IMR-90 (cell line): ENCODE measurements around the gene EIF2AK2. TPM values are rescaled to one million over a fixed set of nuclear protein-coding genes. Genes with fewer than 3 reads are reported as not detected.

Experiments used
- ATAC-seq: fragments of 200-7000 bp; cut with Tn5 transposase; 2 replicates; pipeline ENCODE4 v1.9.1; 2020; ENCODE audit warnings: low read depth, mild to moderate bottlenecking, moderate library complexity
- BruUV-seq: library from RNA; stranded (reverse); fragments of 400-500 nt; replicated peaks from 2 replicates; lab custom pipeline; 2021; lab: Mats Ljungman, UMichigan
- CTCF ChIA-PET: fragments of 300-600 bp; formaldehyde crosslinking; extraction: SDS; loops from one replicate; lab custom pipeline; 2021; ENCODE audit warnings: antibody characterized with exemption; lab: Yijun Ruan, JAX
- POLR2A ChIA-PET: fragments of 300-600 bp; sonication (Branson Sonifier 250); formaldehyde crosslinking; loops from one replicate; lab custom pipeline; 2022; ENCODE audit warnings: antibody characterized with exemption; ENCODE audit not compliant: unreplicated experiment; lab: Charles Lee
- DNase-seq: peaks from one replicate; pipeline ENCODE4 v3.0.0; 2013
- H2AFZ ChIP-seq: replicated peaks from 2 replicates; pipeline ENCODE3; 2013; ENCODE audit warnings: low read length, mild to moderate bottlenecking; ENCODE audit not compliant: poor library complexity
- H2AK5ac ChIP-seq: 2 replicates; pipeline ENCODE4 v1.6.1; 2013; ENCODE audit warnings: low read depth, low read length, inconsistent platforms
- H2AK9ac ChIP-seq: replicated peaks from 2 replicates; pipeline ENCODE3; 2013; ENCODE audit warnings: mild to moderate bottlenecking, low read depth, low read length, moderate library complexity; ENCODE audit not compliant: poor library complexity
- H2BK120ac ChIP-seq: 2 replicates; pipeline ENCODE4 v1.6.1; 2013; ENCODE audit warnings: low read depth, low read length, inconsistent platforms
- H2BK15ac ChIP-seq: 3 replicates; pipeline ENCODE4 v1.6.1; 2013; ENCODE audit warnings: low read depth, low read length, inconsistent platforms
- H2BK20ac ChIP-seq: 2 replicates; pipeline ENCODE4 v1.6.1; 2013; ENCODE audit warnings: low read depth, mild to moderate bottlenecking, inconsistent platforms, low read length, moderate library complexity
- H2BK5ac ChIP-seq: 2 replicates; pipeline ENCODE4 v1.6.1; 2013; ENCODE audit warnings: mild to moderate bottlenecking, low read depth, low read length, inconsistent platforms; ENCODE audit not compliant: poor library complexity, severe bottlenecking
- H3K14ac ChIP-seq: replicated peaks from 2 replicates; pipeline ENCODE4 v1.6.1; 2013; ENCODE audit warnings: low read depth, low read length, inconsistent platforms
- H3K18ac ChIP-seq: 2 replicates; pipeline ENCODE4 v1.6.1; 2013; ENCODE audit warnings: low read depth, low read length, control low read depth
- H3K23ac ChIP-seq: 2 replicates; pipeline ENCODE4 v1.6.1; 2013; ENCODE audit warnings: low read depth, low read length, inconsistent platforms
- H3K27ac ChIP-seq: 2 replicates; pipeline ENCODE4 v1.5.1; 2013; ENCODE audit warnings: mild to moderate bottlenecking, control low read depth, low read length; ENCODE audit not compliant: insufficient read depth
- H3K27me3 ChIP-seq: 2 replicates; pipeline ENCODE4 v1.6.1; 2013; ENCODE audit warnings: low read length; ENCODE audit not compliant: control insufficient read depth, insufficient read depth
- H3K36me3 ChIP-seq: 2 replicates; pipeline ENCODE4 v1.6.1; 2013; ENCODE audit warnings: low read length, mixed read lengths; ENCODE audit not compliant: control insufficient read depth, insufficient read depth
- H3K4ac ChIP-seq: 2 replicates; pipeline ENCODE4 v1.6.1; 2013; ENCODE audit warnings: low read depth, low read length, inconsistent platforms
- H3K4me1 ChIP-seq: 2 replicates; pipeline ENCODE4 v1.6.1; 2013; ENCODE audit warnings: low read length, mixed read lengths; ENCODE audit not compliant: control insufficient read depth, insufficient read depth
- H3K4me2 ChIP-seq: 2 replicates; pipeline ENCODE4 v1.6.1; 2013; ENCODE audit warnings: low read depth, mild to moderate bottlenecking, control low read depth, low read length, moderate library complexity
- H3K4me3 ChIP-seq: 2 replicates; pipeline ENCODE4 v1.5.1; 2013; ENCODE audit warnings: low read depth, mild to moderate bottlenecking, control low read depth, low read length, moderate library complexity; ENCODE audit not compliant: insufficient read depth
- H3K56ac ChIP-seq: 2 replicates; pipeline ENCODE4 v1.6.1; 2013; ENCODE audit warnings: low read length, inconsistent platforms; ENCODE audit not compliant: insufficient read depth; ENCODE audit errors: extremely low read depth
- H3K79me1 ChIP-seq, 2 experiments: 2 replicates each; pipeline ENCODE4 v1.6.1; 2013; ENCODE audit warnings: low read length in 2 of 2, inconsistent platforms in 1 of 2, low read depth in 1 of 2
- H3K9ac ChIP-seq: 2 replicates; pipeline ENCODE4 v1.6.1; 2013; ENCODE audit warnings: low read depth, low read length, control low read depth
- H3K9me1 ChIP-seq: 2 replicates; pipeline ENCODE4 v1.6.1; 2013; ENCODE audit warnings: low read length, inconsistent platforms; ENCODE audit not compliant: insufficient read depth
- H3K9me3 ChIP-seq: 2 replicates; pipeline ENCODE4 v1.6.1; 2013; ENCODE audit warnings: low read length; ENCODE audit not compliant: control insufficient read depth, insufficient read depth
- H4K20me1 ChIP-seq: 2 replicates; pipeline ENCODE4 v1.6.1; 2013; ENCODE audit warnings: low read length, inconsistent platforms; ENCODE audit not compliant: insufficient read depth
- H4K5ac ChIP-seq: 2 replicates; pipeline ENCODE4 v1.6.1; 2013; ENCODE audit warnings: mild to moderate bottlenecking, low read depth, low read length, control low read depth
- H4K8ac ChIP-seq, 2 experiments: 2 replicates each; pipeline ENCODE4 v1.6.1; 2013; ENCODE audit warnings: low read depth in 2 of 2, low read length in 2 of 2, control low read depth in 1 of 2, inconsistent platforms in 1 of 2
- H4K91ac ChIP-seq: 2 replicates; pipeline ENCODE4 v1.6.1; 2013; ENCODE audit warnings: low read depth, low read length, inconsistent platforms; ENCODE audit not compliant: insufficient read depth
- CEBPB ChIP-seq: IDR thresholded peaks from 2 replicates; pipeline ENCODE4 v1.6.1; 2012; ENCODE audit warnings: low read depth, low read length, improper control_type of control experiment
- CTCF ChIP-seq: conservative IDR thresholded peaks from 2 replicates; pipeline ENCODE4 v1.5.1; 2012; ENCODE audit warnings: mild to moderate bottlenecking, low read depth, low read length, improper control_type of control experiment
- FOS ChIP-seq: fragments of 150-350 bp; IDR thresholded peaks from 2 replicates; pipeline ENCODE4 v1.6.1; 2016; ENCODE audit warnings: low read depth, low read length
- MXI1 ChIP-seq: IDR thresholded peaks from 2 replicates; pipeline ENCODE4 v1.6.1; 2012; ENCODE audit warnings: low read depth, mild to moderate bottlenecking, low read length, moderate library complexity, borderline replicate concordance
- RAD21 ChIP-seq: IDR thresholded peaks from 2 replicates; pipeline ENCODE4 v1.6.1; 2012; ENCODE audit warnings: low read length, improper control_type of control experiment
- RCOR1 ChIP-seq: IDR thresholded peaks from 2 replicates; pipeline ENCODE4 v1.6.1; 2012; ENCODE audit warnings: mild to moderate bottlenecking, low read length, improper control_type of control experiment; ENCODE audit not compliant: insufficient replicate concordance
- SMC3 ChIP-seq: fragments of 150-350 bp; IDR thresholded peaks from 2 replicates; pipeline ENCODE4 v1.6.1; 2016; ENCODE audit warnings: low read depth, mild to moderate bottlenecking, antibody characterized with exemption, low read length, moderate library complexity
- WGBS, 2 experiments: methylation state at CpG; one replicate each; pipeline versions ENCODE4 v1.1.5 to v1.1.7; 2013; ENCODE audit warnings: missing lambda C conversion rate in 2 of 2; ENCODE audit not compliant: insufficient read length in 1 of 2; ENCODE audit errors: extremely low coverage in 2 of 2; 5-methylcytosine and 5-hydroxymethylcytosine counted together
- dilution Hi-C: fragments of 300-500 bp; cut with HindIII; formaldehyde crosslinking; loops from one replicate; pipeline ENCODE4 v1.14.3; 2018; ENCODE audit warnings: low sequenced_read_pairs; ENCODE audit not compliant: unreplicated experiment
- in situ Hi-C: fragments of 300-500 bp; cut with MboI; formaldehyde crosslinking; loops from 3 replicates; pipeline ENCODE4 v1.14.3; 2019; ENCODE audit warnings: low sequenced_read_pairs, inconsistent platforms, mixed read lengths
- intact Hi-C: fragments of 100-400 bp; cut with micrococcal nuclease; formaldehyde crosslinking; loops from 2 replicates; pipeline ENCODE4 v1.10.0; 2022
- polyA plus RNA-seq, 3 experiments: library from polyadenylated mRNA; depleted of rRNA; stranded (reverse); fragments of >200 nt; gene quantifications; 2 replicates each; pipeline ENCODE4 v1.2.3, GENCODE V29; 2012; ENCODE audit warnings: low replicate concordance in 1 of 3
- total RNA-seq: library from RNA; depleted of rRNA; stranded (reverse); fragments of >200 nt; gene quantifications from 2 replicates; pipeline ENCODE4 v1.2.3, GENCODE V29; 2012

Gene EIF2AK2
- total and polyA plus RNA-seq, 2 of the 4 experiments (the other 2 are of a cell fraction) = 10.2 to 16.8 TPM

- intact Hi-C loops = loop anchor here (1.0 to 10.0 kb wide), 4 partner anchors 63 to 726 kb away; partner anchors contain the start of genes CEBPZ, NDUFAF7 and PRKD3
- POLR2A ChIA-PET = no interaction called here
- WGBS, 2 experiments = 100% methylated on average over 4 of the region's 17 CpGs; no CpG with 5 or more reads in 1 of the 2 experiments
Observed at GRCh38 chr2:37168217-37168981, 11.6 kb upstream of the EIF2AK2 start.

More at GRCh38 chr2:37168217-37168981, 11.6 kb upstream of the EIF2AK2 start:
- Histone ChIP-seq H2BK5ac (no peak overlapping the region), H4K20me1 (no peaks in the 10 kb centered on the region), H3K23ac (no peak overlapping the region), H4K5ac (no peak overlapping the region), H3K36me3 (no peaks in the 10 kb centered on the region), H3K9ac (no peak overlapping the region), H3K9me1 (no peaks in the 10 kb centered on the region), H3K4me1 (0 out of 2 replicates have a peak, but pooled peaks cover 2% of the 10 kb centered on the region), H2AFZ (peak overlapping the region; percentile 28), H3K27ac (no peak overlapping the region), H2AK5ac (no peak overlapping the region), H4K8ac (no peak overlapping the region; a peak in 1 of 4 replicates), H3K4me2 (no peak overlapping the region), H3K4me3 (no peak overlapping the region), H2BK120ac (no peak overlapping the region), H3K56ac (no peak overlapping the region), H3K27me3 (no peaks in the 10 kb centered on the region), H2BK15ac (no peak overlapping the region), H3K9me3 (0 out of 2 replicates have a peak, but pooled peaks cover 1% of the 10 kb centered on the region), H4K91ac (no peak overlapping the region), H3K4ac (no peak overlapping the region), H3K18ac (no peak overlapping the region), H2AK9ac (no peak overlapping the region), H3K79me1 (no peaks in the 10 kb centered on the region), H3K14ac (no peak overlapping the region), H2BK20ac (no peak overlapping the region)
- in situ Hi-C loops (loop anchor here (25.0 kb wide), 1 partner anchor 719 kb away; no protein-coding TSS in a partner anchor), dilution Hi-C loops (no loop called here)
- no TSS peak for BruUV-seq
- TF ChIP-seq CTCF = peak; percentile 70
- TF ChIP-seq RCOR1 = no peak
- no peak for TF ChIP-seq MXI1
- peak; percentile 73 for TF ChIP-seq RAD21
- TF ChIP-seq SMC3 = peak; percentile 49
- TF ChIP-seq FOS = no peak
- peak; percentile 57; the same call in 1 of the 2 replicates for TF ChIP-seq CEBPB
- CTCF ChIA-PET = interaction anchor here (0.6 to 1.4 kb wide), 4 partner anchors 9 to 709 kb away, joined by 3 to 7 read pairs (median 4); no protein-coding TSS in a partner anchor
- DNase-seq (peak; percentile 55), ATAC-seq (peak; percentile 97)
